ENCODE measurements around the gene IGF2R. TPM values are rescaled to one million over a fixed set of nuclear protein-coding genes. Genes with fewer than 3 reads are reported as not detected.

IGF2R gene
- total RNA-seq, 1 donor from 2014 or later = 35.1 TPM

GRCh38 chr6:160071805-160072690, 103.2 kb downstream of the IGF2R start:
- Histone ChIP-seq H4K20me1 (ENCODE audit: low read depth) (no peaks in the 10 kb centered on the region), H3K36me3 (peaks cover 4% of the 10 kb centered on the region), H3K4me1 (no peaks in the 10 kb centered on the region), H3F3A (ENCODE audit: low read depth) (no peaks in the 10 kb centered on the region), H3K4me2 (no peak overlapping the region), H3K27ac (no peak overlapping the region), H3K4me3 (no peak overlapping the region), H2AFZ (replicated peaks) (no peak overlapping the region), H3K9me3 (ENCODE audit: low read depth) (no peaks in the 10 kb centered on the region), H3K9ac (no peak overlapping the region), H3K27me3 (no peaks in the 10 kb centered on the region), H3K79me2 (ENCODE audit: low read depth) (no peaks in the 10 kb centered on the region)
- H3K4me1 Mint-ChIP-seq = no peaks in the 10 kb centered on the region
- peaks cover 49% of the 10 kb centered on the region for H3K36me3 Mint-ChIP-seq
- TF ChIP-seq EZH2phosphoT487 (IDR thresholded peaks at IDR 0.05) (no peak), CTCF (IDR thresholded peaks at IDR 0.05) (peak; percentile 38)
- peaks cover 3% of the 10 kb centered on the region for H3K27me3 Mint-ChIP-seq (ENCODE audit: insufficient read depth, low read depth)
- no peak overlapping the region for H3K4me3 Mint-ChIP-seq
- no peak overlapping the region for H3K27ac Mint-ChIP-seq
- peak; percentile 34 for DNase-seq (ENCODE audit: low spot score)
- H3K9me3 Mint-ChIP-seq = no peaks in the 10 kb centered on the region

- H3F3A ChIP-seq (ENCODE audit: low read depth) = no peaks in the 10 kb centered on the region
- H3K36me3 ChIP-seq = peaks cover 4% of the 10 kb centered on the region
- no peak overlapping the region for H3K27ac ChIP-seq
- TF ChIP-seq EZH2phosphoT487 (IDR thresholded peaks at IDR 0.05) = no peak
- TF ChIP-seq EZH2 (IDR thresholded peaks at IDR 0.05) = no peak
- TF ChIP-seq CTCF (IDR thresholded peaks at IDR 0.05) = no peak
- no peak overlapping the region for H3K4me3 ChIP-seq
- peaks cover 5% of the 10 kb centered on the region for H3K27me3 Mint-ChIP-seq (ENCODE audit: insufficient read depth, low read depth)
- no peaks in the 10 kb centered on the region for H3K9me3 ChIP-seq (ENCODE audit: low read depth)
- H2AFZ ChIP-seq (replicated peaks) = no peak overlapping the region
- H3K36me3 Mint-ChIP-seq = peaks cover 46% of the 10 kb centered on the region
- no peak for DNase-seq (ENCODE audit: low spot score)
- H3K4me2 ChIP-seq = no peak overlapping the region
- no peaks in the 10 kb centered on the region for H3K4me1 ChIP-seq
- no peak overlapping the region for H3K27ac Mint-ChIP-seq
- no peaks in the 10 kb centered on the region for H3K27me3 ChIP-seq
- no peak overlapping the region for H3K4me3 Mint-ChIP-seq
- H3K9ac ChIP-seq = no peak overlapping the region
- no peaks in the 10 kb centered on the region for H3K79me2 ChIP-seq (ENCODE audit: low read depth)
- no peaks in the 10 kb centered on the region for H3K4me1 Mint-ChIP-seq
- H4K20me1 ChIP-seq (ENCODE audit: low read depth) = no peaks in the 10 kb centered on the region
- H3K9me3 Mint-ChIP-seq = no peaks in the 10 kb centered on the region
Measured at GRCh38 chr6:160073272-160073671, 104.4 kb downstream of the IGF2R start.

- Histone ChIP-seq H3F3A (ENCODE audit: low read depth) (no peaks in the 10 kb centered on the region), H2AFZ (replicated peaks) (no peak overlapping the region), H3K27ac (no peak overlapping the region), H3K9ac (no peak overlapping the region), H3K36me3 (peaks cover 4% of the 10 kb centered on the region), H4K20me1 (ENCODE audit: low read depth) (no peaks in the 10 kb centered on the region), H3K4me1 (no peaks in the 10 kb centered on the region), H3K4me2 (no peak overlapping the region), H3K9me3 (ENCODE audit: low read depth) (no peaks in the 10 kb centered on the region), H3K79me2 (ENCODE audit: low read depth) (no peaks in the 10 kb centered on the region), H3K27me3 (no peaks in the 10 kb centered on the region), H3K4me3 (no peak overlapping the region)
- peaks cover 2% of the 10 kb centered on the region for H3K9me3 Mint-ChIP-seq
- H3K27ac Mint-ChIP-seq = no peak overlapping the region
- TF ChIP-seq EZH2phosphoT487 (IDR thresholded peaks at IDR 0.05) (no peak), CTCF (IDR thresholded peaks at IDR 0.05) (no peak), EZH2 (IDR thresholded peaks at IDR 0.05) (no peak)
- peaks cover 45% of the 10 kb centered on the region for H3K36me3 Mint-ChIP-seq
- no peak overlapping the region for H3K4me3 Mint-ChIP-seq
- H3K4me1 Mint-ChIP-seq = no peaks in the 10 kb centered on the region
- no peak for DNase-seq (ENCODE audit: low spot score)
- peaks cover 7% of the 10 kb centered on the region for H3K27me3 Mint-ChIP-seq (ENCODE audit: insufficient read depth, low read depth)
Measured at GRCh38 chr6:160076009-160076408, 107.1 kb downstream of the IGF2R start.

Data from neural progenitor cell (in vitro differentiated cells).